OCI-LY1 (cell line): ENCODE results near the gene ALG8.

ENCODE experiments used
- CTCF ChIP-seq: fragments of 200-600 bp; sonication (generic), shearing (Covaris generic); IDR thresholded peaks from 2 replicates; pipeline ENCODE4 v1.5.1; 2017; ENCODE audit warnings: mild to moderate bottlenecking, antibody characterized with exemption, low read length, moderate library complexity, mixed read lengths
- EZH2 ChIP-seq: fragments of 200-600 bp; sonication (generic), shearing (Covaris generic); IDR thresholded peaks from 2 replicates; pipeline ENCODE4 v1.8.0; 2017; ENCODE audit warnings: borderline replicate concordance, mixed run types, mild to moderate bottlenecking, antibody characterized with exemption, low read length, moderate library complexity, mixed read lengths

- TF ChIP-seq CTCF (no peak), EZH2 (no peak)
Measured at GRCh38 chr11:78158987-78159652, 19.7 kb upstream of the ALG8 start.
